ENCODE results near the gene GRIN2A.

GRIN2A gene

GRCh38 chr16:9798952-9799580, 383.2 kb downstream of the GRIN2A start:
- ChIA-PET POLR2A (no interaction called here), CTCF (no interaction called here)
- TF ChIP-seq, protein P1, sequence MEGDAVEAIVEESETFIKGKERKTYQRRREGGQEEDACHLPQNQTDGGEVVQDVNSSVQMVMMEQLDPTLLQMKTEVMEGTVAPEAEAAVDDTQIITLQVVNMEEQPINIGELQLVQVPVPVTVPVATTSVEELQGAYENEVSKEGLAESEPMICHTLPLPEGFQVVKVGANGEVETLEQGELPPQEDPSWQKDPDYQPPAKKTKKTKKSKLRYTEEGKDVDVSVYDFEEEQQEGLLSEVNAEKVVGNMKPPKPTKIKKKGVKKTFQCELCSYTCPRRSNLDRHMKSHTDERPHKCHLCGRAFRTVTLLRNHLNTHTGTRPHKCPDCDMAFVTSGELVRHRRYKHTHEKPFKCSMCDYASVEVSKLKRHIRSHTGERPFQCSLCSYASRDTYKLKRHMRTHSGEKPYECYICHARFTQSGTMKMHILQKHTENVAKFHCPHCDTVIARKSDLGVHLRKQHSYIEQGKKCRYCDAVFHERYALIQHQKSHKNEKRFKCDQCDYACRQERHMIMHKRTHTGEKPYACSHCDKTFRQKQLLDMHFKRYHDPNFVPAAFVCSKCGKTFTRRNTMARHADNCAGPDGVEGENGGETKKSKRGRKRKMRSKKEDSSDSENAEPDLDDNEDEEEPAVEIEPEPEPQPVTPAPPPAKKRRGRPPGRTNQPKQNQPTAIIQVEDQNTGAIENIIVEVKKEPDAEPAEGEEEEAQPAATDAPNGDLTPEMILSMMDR (IDR thresholded peaks at IDR 0.05; ENCODE audit: control extremely low read depth, extremely low read depth, low read depth, missing control alignments): no peak
- DNase-seq (ENCODE audit: extremely low spot score): no peak

- TF ChIP-seq, protein P1 (IDR thresholded peaks at IDR 0.05; ENCODE audit: control extremely low read depth, extremely low read depth, low read depth, missing control alignments): no peak
- POLR2A ChIA-PET: no interaction called here
- CTCF ChIA-PET: no interaction called here
- no peak for DNase-seq (ENCODE audit: extremely low spot score)
Measured at GRCh38 chr16:9798474-9798873, 383.8 kb downstream of the GRIN2A start.

DNA sequence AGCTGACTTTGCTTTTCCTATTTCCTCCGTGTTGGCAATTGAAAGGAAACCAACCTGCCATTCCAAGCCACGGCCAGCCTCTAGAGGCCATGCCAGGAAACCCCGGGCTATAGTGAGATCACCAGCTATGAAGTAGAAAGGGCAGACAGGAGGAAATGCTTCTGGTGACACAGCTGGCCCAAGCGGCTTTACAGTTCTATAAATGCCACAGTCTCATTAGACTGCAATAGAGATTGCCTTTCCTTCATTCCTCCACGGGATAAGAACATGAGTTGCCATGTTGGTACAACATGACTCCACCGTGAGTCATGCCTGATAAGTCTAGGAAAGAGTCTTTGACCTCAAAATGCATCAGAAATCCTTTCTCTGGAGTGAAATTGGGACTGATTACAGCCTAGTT, 384.9 kb downstream of the GRIN2A start:
- ChIA-PET CTCF (no interaction called here), POLR2A (no interaction called here)
- DNase-seq (ENCODE audit: extremely low spot score): no peak
- TF ChIP-seq, protein P1 (IDR thresholded peaks at IDR 0.05; ENCODE audit: control extremely low read depth, extremely low read depth, low read depth, missing control alignments): no peak

DNA sequence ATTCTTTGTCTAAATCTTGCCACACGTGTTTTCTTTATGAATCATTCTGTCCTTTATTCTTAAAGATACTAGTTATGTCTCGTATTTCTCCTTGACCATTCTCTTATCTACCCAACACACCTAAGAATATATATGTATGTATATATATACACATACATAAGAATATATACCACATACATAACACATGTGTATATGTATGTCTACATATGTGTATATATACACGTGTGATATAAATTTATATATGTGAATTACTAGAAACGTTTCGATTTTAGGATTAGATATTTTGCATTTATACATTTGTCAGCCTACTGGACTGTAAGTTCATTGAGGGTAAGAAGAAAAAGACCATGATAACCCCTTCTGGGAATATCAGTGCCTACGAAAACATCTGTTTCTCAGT, 388.6 kb downstream of the GRIN2A start:
- TF ChIP-seq, protein P1 (IDR thresholded peaks at IDR 0.05; ENCODE audit: control extremely low read depth, extremely low read depth, low read depth, missing control alignments): no peak
- ChIA-PET POLR2A (no interaction called here), CTCF (no interaction called here)
- DNase-seq (ENCODE audit: extremely low spot score): no peak

DNA sequence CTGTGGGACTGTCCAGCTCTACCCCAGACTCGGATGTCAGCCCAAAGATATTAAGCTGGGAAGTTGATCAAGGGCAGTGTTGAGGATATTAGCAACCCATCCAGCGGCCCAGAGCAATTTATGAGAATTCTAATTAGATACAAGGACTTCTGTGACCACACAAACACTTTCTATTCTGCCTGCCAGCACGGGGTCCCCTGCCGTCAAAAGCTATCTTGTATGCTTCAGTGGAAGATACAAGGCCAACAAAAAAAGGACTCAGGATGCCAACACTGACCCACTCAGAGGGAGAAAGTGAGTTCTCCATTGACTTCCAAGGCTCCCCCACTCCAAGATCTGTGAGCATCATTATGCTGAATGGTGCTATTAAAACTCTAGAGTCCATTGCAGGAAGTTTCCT, 390.7 kb downstream of the GRIN2A start:
- CTCF ChIA-PET: no interaction called here
- no peak for DNase-seq (ENCODE audit: extremely low spot score)
- POLR2A ChIA-PET: no interaction called here
- TF ChIP-seq, protein P1 (IDR thresholded peaks at IDR 0.05; ENCODE audit: control extremely low read depth, extremely low read depth, low read depth, missing control alignments): no peak

DNA sequence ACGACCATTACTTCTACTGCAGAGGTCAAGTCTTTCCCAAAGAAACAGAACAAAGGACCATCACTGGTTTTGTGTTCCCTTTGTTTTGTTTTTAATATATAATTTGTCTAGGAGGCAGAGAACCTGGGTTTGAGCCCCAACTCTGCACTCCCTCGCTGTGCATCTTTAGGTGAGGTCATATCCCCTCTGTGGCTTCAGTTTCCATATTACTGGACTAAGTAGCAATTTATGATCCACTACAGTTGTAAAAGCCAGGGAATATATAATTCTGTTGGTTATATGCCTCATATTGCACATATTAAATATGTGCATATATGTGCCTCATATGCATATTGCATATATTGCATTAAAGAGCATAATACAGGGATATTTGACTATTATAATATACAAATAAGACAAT, 392.0 kb downstream of the GRIN2A start:
- POLR2A ChIA-PET: no interaction called here
- TF ChIP-seq, protein P1 (IDR thresholded peaks at IDR 0.05; ENCODE audit: control extremely low read depth, extremely low read depth, low read depth, missing control alignments): no peak
- DNase-seq (ENCODE audit: extremely low spot score): no peak
- CTCF ChIA-PET: no interaction called here

- TF ChIP-seq, protein P1 (IDR thresholded peaks at IDR 0.05; ENCODE audit: control extremely low read depth, extremely low read depth, low read depth, missing control alignments): no peak
- DNase-seq (ENCODE audit: extremely low spot score): no peak
- CTCF ChIA-PET: no interaction called here
- POLR2A ChIA-PET: no interaction called here
Measured at GRCh38 chr16:9787717-9788116, 394.5 kb downstream of the GRIN2A start.
